IPS DF 4.7 (cell line): ENCODE results near the gene RNF217.
"Not testable (repeated sequence)": the region's sequence is repeated elsewhere in the genome, so short reads cannot be mapped to it uniquely, and the experiment has no call there.

Source experiments
- DNase-seq: peaks from one replicate; pipeline ENCODE4 v3.0.0-alpha.2; 2013; ENCODE audit warnings: low spot score; ENCODE audit errors: extremely low read depth

RNF217 gene, protein sequence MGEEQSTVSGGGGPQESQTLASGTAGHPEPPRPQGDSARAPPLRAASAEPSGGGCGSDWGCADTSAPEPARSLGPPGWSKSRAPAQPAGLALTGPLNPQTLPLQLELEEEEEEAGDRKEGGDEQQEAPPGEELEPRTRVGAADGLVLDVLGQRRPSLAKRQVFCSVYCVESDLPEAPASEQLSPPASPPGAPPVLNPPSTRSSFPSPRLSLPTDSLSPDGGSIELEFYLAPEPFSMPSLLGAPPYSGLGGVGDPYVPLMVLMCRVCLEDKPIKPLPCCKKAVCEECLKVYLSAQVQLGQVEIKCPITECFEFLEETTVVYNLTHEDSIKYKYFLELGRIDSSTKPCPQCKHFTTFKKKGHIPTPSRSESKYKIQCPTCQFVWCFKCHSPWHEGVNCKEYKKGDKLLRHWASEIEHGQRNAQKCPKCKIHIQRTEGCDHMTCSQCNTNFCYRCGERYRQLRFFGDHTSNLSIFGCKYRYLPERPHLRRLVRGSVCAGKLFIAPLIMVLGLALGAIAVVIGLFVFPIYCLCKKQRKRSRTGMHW

DNA sequence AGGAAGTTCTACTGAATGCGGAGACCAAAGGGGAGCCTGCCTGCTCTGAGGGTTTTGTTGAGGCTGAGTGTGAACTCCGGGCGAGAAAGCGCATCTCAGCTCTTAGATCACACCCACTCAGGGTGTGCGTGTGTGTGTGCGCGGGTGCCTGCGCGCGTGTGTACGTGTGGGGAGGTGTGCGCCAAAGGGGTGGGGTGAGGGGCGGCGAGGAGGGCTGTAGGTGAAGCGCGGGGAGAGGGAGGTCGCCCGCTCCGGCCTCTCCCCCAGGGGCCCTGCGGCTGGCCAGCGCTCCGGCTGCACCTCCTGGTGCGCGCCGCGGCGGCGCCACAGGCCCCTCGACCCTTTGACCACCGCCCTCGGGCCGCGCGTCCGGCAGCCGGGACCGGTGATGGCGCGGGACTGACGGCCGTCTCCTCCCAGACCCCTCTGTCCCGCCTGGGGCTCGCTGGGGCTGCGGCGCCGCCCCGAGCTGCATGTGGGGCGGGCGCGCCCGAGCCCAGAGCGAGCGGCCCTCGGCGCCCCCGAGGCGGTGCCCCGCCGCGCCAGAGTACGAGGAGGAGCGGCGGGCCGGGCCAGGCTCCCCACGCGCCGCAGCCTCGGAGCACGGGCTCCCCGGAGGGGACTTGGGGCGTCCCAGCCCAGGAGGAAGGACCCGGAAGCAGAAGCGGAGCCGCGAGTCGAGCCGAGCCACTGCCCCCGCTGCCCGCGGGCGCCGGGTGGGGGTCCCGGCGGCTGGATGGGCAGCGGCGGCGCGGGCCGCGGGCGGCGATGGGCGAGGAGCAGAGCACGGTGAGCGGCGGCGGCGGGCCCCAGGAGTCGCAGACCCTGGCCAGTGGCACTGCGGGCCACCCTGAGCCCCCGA is at the start of gene RNF217:
Gene RNF217, plus strand, starts transcription at position 661 of the 862 bp plus-strand sequence. Its CDS starts 108 bp downstream, at position 769.
- no peak for DNase-seq

DNA sequence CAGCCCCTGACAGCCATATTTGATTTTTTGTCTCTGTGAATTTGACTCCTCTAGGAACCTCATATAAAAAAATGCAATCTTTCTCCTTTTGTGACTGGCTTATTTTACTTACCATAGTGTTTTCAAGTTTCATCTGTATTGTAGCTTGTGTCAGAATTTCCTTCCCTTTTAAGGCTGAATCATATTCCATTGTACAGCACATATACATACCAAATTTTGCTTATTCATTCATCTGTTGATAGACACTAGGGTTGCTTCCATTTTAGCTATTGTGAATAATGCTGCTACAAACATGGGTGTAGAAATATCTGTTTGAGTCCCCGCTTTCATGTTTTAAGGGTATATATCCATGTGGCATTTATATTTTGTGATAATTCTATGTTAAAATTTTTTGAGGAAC is 49.2 kb upstream of the RNF217 start:
- DNase-seq = no peak

DNA sequence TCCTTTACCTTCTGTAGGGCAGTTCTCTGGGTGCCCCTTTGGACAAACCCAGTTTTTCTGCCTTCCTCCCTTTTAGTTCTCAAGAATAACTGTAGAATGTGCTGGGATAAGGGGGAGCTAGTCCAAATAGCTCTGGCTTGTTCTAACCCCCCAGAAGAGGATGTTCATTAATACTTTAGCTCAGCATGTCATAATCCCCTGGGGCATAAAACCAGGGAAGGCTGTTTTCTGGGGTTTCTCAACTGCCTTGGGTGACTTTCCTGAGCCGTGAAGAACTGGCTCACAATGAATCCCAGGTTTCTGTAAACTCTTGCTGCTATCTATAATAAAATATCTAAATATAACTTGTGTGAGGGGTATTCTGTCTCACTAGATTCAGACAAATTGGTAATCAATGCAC is 44.5 kb upstream of the RNF217 start:
- DNase-seq = no peak

DNA sequence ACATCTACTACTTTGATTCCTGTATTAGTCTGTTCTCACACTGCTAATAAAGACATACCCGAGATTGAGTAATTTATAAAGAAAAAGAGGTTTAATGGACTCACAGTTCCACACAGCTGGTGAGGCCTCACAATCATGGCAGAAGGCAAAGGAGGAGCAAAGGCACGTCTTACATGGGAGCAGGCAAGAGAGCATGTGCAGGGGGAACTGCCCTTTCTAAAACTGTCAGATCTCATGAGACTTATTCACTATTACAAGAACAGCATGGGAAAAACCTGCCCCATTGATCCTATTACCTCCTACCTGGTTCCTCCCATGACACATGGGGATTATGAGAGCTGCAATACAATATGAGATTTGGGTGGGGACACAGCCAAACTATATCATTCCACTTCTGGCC is 42.5 kb upstream of the RNF217 start:
- not testable (repeated sequence) for DNase-seq

DNA sequence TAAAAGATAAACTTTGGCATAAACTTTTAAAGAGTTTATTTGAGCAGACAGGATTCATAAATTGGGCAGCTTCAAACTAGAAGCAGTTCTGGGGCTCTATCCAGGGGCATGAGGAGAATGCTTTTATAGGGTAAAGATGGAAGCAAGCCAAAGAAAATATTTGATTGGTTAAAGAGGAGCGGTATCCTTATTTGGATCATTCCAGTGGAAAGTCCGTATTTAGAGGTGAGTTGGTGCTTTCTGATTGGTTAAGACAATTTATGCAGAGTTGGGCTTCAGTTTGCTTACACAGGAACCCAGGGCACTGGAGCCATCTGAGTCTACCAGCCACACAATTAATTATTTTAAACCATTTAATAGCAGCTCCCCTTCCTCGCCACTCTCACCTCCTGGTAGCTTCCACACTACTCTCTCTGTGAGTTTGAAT is 37.9 kb upstream of the RNF217 start:
- no peak for DNase-seq

DNA sequence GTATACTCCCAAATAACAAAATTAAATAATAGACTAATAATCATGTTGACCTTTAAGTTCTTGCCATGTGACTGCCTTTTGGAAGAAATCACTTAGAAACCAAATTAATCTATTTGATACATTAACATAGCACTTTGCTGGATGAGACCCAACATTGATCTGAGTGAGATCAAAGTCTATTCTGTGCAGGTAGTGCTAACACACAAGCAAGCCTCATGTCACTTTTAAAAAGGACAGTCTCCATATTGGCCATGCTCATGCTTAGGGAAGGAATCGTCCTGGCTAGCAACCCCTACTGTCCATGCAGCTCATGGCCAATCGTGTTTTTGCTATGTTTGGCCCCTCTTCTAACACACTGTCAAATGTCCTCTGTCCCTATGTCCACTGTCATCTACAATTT is 35.8 kb upstream of the RNF217 start:
- DNase-seq = no peak

DNA sequence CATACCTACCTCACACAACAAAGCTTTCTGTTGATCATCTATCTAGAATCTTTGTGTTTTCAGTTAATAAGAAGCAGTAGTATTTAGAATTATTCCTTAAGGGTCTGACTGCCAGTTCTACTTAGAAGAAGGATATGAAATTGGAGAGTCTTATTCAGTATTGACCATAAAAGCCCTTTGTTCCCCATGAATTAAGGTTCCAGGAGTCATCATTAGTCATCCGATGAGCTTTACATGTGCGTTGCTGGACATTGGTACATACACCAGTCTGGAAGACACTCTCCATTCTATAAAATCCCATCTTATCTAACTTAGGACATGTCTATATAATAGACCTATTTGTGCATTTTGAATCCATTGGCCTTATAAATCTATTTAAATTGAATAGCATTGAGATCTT is 34.4 kb upstream of the RNF217 start:
- DNase-seq = no peak

DNA sequence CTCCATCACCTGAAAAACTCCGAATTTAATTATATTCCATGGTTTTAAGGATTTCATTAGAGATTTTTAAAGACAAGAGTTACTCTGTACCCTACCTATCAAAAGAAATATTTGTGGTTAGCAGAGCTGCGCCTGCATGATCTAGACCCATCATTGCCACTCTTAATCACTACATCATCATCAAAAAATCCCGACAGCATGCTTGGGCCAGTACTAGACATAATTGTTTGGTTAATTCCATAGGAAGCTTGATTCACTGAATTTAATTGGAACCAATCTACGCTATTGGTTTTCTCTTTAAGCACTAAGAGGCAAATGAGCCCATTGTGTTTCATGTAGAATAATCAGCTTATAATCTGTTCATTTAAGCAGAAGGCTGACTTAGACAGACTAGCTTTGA is 33.4 kb upstream of the RNF217 start:
- no peak for DNase-seq

DNA sequence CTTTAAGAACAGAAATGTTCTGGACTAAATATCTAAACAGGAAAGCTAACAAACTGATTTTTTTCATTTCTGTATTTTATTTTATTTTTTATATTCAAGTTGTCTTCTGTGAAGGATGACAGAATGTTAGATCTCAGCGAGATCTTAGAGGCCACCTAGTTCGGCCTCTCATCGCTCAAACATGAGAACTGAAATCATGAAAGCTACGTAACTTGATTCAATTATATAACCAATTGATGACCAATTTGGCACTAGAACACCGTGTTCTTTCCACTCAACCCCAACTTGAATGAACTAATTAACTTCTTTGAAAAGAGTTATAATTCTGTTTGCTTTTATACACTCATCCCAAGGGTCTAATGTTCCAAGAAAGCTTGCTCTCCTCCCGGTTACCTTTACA is 24.6 kb upstream of the RNF217 start:
- DNase-seq = no peak

DNA sequence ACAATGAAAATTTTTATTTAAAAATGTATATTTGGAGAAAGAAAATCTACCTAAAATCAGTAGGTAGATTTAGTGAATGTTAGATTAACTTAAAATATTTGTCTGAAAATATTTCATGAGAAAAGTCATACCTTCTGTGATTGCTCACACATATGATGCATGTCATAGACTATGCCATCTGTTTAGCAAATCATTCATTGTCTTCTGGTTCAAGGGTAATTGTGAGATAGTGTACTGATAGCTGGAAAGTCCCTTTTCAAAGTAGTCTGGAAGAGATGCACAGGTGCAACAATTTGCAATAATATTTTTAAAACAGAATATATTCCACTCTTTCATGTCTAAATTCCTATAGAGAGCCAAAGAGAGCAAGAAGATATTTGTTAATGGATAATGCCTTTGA is 21.0 kb upstream of the RNF217 start:
- DNase-seq = no peak

DNA sequence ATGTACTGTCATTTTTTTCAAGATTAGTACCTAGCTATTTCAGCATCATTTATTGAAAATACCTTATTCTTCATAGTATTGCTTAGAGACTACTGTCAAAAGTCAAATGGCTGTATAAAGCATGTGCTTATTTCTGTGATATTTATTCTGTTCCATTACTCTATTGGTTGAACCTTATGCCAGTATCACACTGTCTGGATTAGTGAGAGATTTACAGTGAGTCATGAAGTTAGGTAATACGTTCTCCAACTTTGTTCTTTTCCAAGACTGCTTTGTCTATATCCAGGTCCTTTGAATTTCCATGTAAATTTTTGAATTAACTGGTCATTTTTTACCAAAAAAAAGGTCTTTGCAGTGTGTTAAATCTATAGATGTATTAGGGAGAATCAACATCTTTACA is 18.6 kb upstream of the RNF217 start:
- no peak for DNase-seq

DNA sequence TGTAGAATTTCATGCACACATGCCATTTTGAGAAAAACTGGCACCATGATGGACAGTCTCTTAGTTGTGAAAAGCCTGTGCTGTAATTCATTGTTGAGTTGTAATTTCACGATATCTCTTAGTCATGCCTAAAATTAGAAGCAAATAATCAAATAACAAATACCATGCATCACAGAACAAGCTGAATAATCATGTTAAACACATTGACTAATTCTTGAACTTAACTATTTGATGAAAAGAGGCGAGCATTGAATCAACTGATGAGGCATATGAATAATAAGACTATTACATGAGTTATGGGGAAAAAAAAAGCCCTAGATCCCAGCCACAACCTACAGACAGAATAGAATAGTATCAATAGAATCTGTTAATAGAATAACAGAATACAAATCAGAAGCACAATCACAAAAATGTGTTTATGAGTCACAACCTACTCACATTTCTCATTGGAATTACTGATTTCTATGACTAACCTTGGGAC is 14.2 kb upstream of the RNF217 start:
- DNase-seq = no peak

DNA sequence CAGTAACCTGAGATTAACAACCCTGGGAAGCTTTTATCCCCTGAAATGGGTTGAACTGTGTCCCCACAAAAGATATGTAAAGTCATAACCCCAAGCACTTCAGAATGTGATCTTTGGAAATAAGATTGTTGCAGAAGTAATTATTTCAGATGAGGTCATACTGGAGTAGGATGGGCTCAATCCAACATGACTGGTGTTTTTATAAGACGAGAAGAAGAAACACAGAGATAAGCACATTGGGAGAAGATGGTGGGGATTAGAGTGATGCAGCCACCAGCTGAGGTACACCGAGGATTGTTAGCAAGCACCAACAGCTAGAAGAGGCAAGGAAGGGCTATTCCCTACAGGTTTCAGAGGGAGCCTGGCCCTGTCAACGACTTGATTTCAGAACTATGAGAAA is 12.5 kb upstream of the RNF217 start:
- DNase-seq = no peak

DNA sequence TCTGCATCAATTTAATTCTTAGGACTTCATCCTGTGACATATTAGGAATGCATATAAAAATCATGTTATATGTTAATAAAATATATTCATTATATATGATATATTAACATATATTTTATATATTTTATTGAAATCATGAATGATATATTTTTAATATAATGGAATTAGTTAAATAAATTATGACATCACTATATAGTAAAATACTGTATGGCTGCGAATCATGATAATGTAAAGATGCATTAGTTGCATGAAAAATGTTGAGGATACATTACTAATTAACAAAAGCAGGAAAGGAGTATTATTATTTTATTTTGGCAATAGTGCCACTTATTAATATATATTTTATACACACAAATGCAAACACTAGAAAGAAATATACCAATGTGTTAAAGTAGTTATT is 8.4 kb upstream of the RNF217 start:
- no peak for DNase-seq

DNA sequence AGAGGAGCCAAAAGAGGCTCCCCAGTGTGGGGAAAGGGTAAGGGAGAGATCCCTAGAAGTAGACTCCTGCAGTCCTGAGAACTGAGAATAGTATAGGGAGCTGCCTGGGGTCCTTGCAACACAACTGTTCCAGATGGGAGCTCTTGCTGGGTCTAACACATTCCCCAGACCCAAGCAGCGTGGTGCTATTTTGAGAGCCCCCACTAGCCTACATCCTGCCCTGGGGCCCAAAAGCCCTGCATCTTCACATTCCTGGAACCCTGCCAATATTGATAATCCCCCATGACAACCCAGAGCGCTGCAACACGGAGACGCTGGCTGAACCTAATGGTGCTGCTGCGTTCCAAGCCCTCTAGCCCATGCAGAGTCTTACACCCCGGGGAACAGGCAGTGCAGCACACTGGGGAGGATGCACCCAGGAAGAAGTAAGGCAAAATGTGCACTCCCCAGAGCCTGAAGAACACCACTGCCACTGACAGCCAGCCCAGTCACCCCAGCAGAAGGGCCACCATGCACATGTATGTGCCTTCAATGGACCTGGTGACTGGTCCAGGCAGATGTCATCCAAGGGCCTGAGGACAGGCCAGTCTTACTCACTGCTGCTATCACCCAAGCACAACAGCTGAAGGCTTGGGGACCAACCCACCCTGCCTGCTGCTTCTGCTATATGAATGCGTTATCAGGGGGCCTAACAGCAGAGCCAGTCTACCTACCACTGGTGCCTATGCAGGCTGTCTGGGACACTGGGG is 7.0 kb upstream of the RNF217 start:
- DNase-seq = no peak

DNA sequence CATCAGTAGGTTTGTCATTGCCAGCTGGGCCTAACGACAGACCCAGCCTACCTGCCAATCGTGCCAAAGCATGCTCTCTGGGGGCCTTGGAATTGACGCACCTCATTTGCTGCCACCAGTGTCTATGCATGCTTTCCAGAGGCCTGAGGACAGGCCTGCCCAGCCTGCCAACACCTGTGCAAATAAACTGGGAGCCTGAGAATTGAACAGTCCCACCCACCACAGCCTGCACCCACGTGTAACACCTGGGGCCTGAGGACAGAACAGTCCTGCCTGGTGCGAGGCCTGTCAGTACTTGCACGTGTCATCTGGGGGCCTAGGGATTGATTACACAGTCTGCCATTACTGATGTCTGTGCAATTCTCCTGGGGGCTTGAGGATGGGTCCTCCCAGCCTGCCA is 6.2 kb upstream of the RNF217 start:
- DNase-seq = no peak

DNA sequence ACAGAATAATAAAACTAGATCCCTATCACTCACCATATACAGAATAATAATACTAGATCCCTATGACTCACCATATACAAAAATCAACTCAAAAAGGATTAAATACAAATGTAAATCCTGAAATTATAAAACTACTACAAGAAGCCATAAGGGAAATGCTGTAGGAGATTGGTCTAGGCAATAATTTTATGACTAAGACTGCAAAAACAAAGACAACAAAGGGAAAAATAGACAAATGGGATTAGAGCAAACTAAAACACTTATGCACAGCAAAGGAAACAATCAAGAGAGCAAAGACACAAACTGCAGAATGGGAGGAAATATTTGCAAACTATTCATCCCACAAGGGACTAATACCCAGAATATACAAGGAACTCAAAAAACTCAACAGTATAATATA is 4.1 kb upstream of the RNF217 start:
- no peak for DNase-seq

DNA sequence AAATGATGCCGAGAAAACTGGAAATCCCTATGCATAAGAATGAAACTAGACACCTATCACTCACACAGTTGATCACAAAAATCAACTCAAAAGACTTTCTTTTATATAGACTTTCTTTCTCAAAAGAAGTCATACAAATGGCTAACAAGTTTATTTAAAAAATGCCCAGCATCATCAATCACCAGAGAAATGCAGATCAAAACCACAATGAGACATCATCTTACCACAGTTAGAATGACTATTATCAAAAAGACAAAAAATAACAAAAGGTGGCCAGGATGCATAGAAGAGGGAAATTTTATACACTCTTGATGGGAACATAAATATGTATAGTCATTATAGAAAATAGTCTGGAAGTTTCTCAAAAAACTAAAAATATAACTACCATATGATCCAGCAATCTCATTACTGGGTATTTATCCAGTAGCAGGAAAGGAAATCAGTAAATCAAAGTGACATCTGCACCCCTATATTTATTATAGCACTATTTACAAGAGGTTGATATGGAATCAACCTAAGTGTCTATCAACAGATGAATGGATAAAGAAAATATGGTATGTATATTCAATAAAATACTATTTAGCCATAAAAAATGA is 3.4 kb upstream of the RNF217 start:
- no peak for DNase-seq

DNA sequence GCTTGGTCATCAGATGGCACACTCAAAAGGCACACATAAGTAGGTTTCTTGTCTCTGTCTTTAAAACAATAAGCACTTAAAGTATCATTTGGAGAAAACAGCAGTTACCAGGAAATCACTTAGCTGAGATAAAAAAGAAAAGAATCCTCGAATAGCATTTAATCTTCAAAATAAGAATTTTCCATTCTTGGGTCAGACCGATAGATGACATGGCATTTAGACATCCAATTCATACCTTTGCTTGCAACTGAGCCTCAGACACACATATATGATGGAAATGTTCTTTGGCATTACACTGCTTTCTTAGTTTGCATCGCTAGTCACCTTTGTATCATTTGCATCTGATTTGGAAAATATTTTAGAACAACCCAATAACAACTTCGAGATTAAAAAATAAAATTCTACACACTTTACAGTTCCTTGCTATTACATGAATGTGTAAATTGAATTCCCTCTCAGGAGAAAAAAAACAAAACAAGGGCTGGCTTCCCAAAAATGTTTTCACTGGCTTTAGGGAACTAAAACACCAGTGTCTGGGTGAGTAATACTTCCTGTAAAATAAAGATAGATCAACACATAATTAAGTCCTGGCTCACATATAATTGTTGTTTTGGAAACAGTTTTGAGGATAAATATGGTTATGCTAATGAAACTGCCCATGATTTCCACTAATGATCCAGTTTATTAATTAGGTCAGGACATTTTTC is 1.3 kb upstream of the RNF217 start:
- no peak for DNase-seq

DNA sequence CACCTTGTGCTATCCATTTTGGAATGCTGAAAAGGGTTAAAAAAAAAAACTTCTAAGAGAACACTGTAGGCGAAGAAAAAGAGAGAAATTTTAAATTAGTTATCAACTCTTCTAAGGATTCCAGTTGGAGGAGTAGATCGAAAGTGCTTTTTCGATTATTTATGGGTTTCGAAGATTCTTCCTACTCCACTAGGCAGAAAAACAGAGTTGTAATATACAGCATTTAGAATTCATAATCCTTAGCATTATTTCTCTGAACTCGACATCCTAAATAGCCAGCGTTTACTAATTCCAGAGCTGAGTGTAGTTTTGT is 817 bp upstream of the RNF217 start:
- no peak for DNase-seq
